Lung microvascular endothelial cell (primary cell): Measurements from ENCODE around the gene CTIF. TPM values are rescaled to one million over a fixed set of nuclear protein-coding genes. Genes with fewer than 3 reads are reported as not detected.

Experiments used
- DNase-seq, 2 donors: peaks; one replicate each; pipeline versions ENCODE4 v3.0.0 to v3.0.0-alpha.2; 2010; ENCODE audit warnings: low read depth in 2 of 2
- total RNA-seq: library from RNA; depleted of rRNA; stranded (reverse); fragments of >200 nt; gene quantifications from 2 replicates; pipeline ENCODE4 v1.2.1, GENCODE V29; 2014

CTIF gene
- total RNA-seq, 1 donor from 2014 or later, result 18.1 TPM

DNA sequence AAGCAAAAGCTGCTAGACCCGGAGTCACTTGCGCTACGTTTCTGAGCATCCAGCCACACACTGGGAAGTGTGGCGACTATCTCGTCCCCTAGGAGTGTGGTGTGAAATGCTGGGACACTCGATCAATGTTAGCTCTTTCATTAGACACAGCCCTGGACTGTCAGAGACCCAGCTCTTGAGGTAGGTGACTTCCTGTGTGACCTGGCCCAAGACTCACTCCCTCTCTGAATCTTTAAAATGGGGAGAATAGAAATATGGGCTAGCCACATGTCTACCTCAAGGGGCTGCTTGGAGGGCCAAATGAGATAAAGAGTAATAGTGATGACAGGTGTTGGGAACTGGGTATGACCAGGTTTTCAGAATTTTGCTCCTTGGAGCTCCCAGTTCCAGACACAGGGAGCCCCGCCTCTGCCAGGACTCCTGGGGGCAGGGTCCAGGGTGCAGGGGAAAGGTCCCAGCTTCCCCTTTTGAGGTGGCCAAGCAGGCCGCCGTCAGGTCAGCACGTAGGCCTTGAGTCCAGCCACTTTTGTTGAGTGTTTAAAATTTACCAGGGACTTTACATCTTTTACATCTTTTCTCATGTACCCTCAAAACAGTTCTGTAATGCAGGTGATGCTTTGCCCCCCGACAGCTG lies 36.0 kb downstream of the CTIF start:
- no peak for DNase-seq

DNA sequence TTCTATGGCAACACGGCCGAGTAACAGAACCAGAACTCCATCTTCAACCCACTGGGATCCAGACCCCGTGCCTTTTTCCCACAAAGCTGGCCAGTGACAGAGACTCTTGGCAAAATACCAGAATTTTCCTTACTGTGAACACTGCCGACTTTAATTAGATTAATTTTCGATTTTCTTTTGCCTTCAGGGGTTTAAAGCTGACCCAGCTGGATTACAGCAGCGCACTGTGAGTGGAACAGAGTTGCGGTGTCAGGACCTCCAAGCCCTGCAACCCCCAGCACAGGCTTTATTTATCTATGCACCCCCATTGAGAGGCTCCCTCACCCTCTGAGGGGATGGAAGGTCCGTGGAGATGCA lies 36.4 kb downstream of the CTIF start:
- DNase-seq, result no peak

DNA sequence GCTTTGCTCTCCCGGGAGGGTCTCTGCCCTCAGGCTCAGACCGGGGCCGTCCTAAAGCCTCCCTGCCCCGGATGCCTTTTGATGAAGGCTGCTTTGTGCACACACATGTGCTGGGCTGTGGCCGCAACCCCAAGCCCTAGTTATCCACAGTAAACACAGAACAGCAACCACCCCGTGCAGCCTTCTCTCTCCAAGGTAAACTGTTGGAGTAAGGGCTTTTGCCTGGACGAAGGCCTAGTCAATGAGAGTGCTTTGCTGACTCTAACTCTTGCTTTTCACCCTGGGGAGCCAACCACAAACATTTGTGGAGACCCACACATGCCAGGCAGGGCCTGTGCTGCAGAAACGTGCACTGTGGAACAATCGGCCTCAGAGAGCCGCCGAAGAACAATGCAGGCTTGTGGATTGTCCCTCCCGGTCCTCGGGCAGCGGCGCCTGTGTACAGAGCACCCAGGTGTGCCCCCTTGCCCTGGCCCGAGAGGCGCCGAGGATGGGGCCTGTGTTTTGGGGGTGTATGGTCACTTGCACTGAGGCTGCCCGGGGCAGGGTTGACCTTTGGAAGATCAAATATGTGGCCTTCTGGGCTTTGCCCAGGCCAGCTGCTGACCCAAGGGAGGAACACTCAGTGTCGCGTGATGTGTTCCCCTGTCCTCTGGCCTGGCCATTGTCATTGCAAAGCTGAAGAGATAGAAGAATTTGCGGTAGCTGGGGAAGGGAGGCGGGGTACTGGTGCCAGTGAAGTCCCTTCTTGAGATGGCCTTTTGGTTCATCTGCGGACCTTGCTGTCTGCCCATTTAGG lies 37.0 kb downstream of the CTIF start:
- DNase-seq, result no peak

DNA sequence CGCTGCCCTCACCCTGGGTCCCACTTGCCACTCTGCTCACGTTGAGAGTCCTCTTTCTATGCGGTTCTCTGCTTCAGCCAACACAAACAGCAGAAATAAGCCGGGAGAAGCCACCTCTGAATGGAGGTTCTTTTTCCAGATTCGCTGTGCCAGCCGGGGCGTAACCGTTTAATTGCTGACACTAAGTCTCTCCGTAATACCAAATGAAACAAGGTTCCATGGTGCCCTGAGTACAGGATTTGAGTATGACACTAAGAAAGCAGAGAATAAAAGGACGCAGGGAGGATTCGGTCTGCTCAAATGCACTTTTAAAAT lies 37.6 kb downstream of the CTIF start:
- no peak for DNase-seq

DNA sequence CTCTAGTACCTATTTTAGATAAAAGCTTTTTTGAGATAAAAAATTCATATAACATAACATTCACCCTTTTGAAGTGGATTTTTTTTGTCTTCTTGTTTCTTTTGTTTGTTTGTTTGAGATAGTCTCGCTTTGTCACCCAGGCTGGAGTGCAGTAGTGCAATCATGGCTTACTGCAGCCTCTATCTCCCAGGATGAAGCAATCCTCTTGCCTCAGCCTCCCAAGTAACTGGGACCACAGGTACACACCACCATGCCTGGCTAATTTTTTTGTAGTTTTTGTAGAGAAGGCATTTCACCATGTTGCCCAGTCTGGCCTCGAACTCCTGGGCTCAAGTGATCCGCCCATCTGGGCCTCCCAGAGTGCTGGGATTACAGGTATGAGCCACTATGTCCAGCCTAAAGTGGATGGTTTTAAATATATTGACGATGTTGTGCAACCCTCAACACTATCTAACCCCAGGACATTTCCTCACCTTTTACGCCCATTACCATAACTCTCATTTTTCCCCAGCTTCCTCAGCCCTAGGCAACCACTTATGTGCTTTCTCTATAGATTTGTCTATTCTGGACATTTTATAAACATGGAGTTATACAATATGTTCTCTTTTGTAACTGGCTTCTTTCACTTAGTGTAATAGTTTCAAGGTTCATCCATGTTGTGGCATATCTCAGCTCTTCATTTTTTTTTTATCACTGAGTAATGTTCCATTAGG lies 38.8 kb downstream of the CTIF start:
- DNase-seq, result no peak

DNA sequence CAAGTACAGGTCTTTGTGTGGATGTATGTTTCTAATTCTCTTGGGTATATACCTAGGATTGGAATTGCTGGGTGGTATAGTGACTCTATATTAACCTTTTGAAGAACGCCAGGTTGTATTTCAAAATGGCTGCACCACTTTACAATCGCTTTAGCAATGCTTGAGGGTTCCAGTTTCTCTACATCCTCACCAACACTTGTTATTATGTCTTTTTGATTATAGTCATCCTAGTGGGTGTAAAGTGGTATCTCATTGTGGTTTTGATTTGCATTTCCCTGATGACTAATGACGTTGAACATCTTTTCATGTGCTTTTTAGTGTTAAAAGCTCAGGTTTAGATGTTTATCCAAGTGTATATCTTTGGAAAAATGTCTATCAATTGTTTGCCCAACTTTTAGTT lies 39.5 kb downstream of the CTIF start:
- DNase-seq, result no peak

DNA sequence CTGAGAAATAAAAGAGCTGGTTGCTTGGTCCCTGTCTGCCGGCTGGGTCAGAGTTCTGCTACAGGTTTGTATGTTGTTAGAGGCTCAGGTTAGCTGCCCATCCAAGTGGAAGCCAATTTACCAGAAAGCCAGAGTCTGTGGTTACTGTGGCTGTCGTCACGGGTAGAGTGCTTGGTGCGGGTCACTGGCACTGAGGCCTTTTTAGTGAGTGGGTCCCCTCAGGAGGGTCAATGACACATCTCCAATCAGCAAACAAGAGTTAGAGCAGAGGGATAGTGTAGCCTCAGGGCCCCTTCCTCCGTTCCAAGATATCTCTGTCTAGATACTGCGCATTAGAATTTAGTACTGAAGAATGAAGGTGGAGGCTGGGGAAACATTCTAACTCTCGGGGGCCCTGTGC lies 41.2 kb downstream of the CTIF start:
- no peak for DNase-seq

DNA sequence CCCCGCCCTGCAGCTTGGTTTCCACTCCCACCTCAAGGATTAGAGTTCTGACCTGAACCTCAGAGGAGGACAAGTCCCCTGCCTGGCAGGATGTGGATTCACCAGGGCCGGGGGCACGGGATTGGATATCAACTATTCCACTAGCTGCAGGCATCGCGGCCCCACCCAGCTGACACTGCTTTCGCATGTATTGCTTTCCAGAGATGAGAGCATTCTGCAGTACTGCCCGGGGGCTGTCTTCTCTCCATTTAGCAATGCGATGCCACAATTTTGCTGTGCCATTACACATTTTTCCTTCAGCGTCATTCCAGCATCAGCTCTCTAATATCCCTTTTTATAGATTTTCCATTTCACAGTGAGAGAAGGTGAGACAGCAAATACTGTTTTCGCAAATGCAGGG lies 42.0 kb downstream of the CTIF start:
- no peak for DNase-seq

DNA sequence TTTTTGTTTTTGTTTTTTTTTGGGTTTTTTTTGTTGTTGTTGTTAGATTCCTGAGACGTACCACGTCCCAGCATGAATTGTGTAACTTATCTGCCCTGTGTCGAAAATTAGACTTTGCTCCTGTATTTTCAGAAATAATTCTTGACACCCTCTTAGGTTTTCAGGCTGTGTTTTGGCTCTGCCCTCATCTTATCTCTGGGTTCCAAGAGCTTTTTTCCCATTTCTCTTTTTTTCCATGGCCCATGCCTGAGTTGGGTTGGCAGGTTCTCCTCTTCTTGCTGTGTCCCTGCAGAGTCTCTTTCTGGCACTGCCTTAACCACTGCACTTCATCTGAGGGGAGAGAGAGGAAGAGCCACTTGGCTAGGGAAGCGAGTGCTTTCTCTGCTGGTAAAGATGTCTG lies 42.4 kb downstream of the CTIF start:
- no peak for DNase-seq

DNA sequence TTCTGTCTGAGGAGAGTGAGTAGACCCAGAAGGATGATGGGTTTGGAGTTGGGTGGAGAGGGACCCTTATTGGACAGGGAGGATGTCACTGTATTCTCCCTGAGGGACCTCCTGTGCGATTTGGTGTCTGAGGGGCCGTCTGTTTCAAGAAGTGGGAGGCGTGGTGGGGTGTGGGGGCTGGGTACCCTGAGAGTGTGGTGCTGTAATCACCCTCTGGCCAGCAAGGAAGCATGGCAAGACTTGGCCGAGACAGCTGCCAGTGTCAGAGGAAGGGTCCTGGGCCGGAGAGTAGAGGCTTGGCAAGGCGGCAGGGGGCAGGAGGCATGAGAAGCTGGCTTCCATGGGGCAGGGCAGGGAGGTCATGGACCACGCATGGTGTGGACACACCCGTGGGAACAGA lies 43.1 kb downstream of the CTIF start:
- DNase-seq, result no peak

DNA sequence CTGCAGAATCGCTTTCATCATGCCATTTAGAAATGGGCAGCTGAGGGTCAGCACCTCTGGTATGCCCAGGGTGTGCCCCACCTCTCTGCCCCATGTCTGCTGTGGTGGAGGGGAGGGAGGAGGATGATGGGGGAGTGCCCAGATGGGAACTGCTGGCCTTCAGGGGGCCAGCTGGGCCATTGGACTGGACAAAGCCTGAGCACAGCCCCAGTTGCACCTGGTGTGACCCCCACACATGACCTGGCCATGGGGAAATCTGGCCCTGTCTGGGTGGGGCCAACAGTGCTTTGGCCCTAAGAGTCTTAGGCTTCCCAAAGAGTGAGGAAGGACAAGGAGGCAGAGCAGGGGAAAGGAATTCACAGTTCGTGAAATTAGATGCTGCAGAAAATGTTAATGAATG lies 44.1 kb downstream of the CTIF start:
- DNase-seq, result no peak

DNA sequence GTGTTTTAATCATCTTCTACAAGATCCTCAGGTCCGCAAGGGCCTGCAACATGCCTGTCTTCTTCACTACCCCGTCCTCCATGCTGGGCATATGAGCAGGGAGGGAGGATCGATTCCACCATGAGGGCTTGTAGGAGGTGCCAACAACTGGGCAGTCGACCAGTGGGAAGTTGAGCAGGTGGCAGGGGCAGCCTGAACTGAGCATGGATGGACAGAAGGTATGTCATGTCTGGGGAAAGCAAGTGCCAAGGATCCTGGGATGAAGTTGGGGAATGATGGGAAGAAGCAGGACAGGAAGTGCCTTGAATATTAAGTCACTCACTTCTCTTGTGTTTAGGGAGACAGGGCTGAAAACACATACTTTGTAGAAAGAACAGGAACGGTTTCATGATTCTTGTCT lies 44.7 kb downstream of the CTIF start:
- DNase-seq, result peak in 1 of 2 donors; percentile 16

DNA sequence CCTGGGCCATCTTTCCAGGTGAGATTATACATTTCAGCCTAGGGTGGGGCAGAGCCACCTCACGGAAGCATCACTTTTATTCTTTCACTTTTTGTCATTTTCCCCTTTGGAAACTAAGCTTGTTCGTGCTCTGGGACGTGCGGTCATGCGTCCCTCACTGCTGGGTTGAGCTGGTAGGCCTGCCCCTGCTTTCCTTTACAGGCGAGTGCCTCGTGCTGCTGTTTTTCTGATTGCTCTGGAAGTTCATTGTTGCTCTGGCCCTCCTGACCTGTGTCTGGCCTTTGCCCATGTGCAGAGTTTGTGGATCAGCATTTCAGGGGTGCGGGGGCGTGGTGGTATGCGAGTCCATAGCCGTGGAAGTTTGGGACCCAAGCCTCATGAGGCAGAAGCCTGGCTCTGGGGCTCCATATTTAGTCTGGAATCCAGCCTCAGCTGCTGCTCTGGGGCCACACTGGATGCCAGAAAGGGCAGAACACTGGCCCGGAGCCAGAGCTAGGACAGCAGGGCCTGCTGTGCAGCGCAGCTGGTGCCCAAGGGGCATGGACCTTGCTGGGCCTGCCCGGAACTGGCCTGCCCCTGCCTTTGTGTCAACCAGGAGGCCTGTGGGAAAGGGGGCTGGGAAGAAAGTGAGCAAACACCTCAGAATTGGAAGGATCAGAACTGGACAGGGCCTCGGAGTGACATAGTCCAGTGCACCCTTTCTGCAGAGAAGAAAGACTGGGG lies 51.1 kb downstream of the CTIF start:
- peak in 1 of 2 donors; percentile 40 for DNase-seq

DNA sequence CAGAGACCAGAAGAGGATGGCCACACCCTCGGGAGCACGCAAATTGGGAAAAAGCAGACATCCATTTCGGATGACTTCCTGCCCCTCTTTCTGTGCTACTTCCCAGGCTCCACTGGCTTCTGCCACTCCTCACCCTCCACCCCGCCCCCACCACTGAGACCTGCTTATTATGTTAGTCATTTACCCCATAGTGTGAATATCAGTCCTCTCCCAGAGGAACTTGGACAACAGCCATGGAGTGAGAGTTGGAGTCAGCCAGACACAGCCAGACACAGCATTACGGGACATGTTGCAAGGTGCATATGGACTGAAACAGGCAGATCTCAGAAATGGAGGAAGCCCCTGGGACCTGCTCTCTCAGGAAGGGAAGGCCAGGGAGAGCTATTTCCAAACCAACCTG lies 51.8 kb downstream of the CTIF start:
- peak; percentile 41 to 62 for DNase-seq

DNA sequence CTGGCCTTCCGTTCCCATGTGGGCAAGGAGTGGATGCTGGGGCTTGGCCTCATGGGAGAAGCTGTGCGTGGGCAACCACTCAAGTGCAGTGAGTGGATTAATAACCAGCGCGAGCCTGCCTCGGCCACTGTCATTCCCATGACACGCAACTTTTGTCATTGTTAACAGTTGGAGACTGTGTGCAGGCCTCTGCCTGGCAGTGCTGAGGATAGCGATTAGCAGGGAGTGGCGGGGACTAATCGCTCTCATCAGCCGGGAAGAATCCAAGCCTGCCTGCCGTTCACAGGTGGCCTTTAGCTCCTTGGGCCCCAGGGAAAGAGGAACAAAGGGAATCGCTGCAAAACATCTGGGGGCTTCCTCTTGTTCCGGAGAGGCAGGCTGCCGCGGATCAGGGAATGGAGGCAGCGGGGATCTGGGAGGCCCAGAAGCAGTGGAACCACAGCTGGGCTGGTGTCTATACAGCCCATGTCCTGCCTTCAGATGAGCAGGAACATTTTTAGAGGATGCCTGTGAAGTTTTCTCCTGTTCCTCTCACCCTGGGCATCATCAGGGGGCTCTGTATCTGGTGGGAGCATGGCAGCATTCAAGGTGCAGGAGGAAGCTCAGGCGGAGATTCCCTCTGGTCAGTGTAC lies 53.8 kb downstream of the CTIF start:
- DNase-seq, result no peak

DNA sequence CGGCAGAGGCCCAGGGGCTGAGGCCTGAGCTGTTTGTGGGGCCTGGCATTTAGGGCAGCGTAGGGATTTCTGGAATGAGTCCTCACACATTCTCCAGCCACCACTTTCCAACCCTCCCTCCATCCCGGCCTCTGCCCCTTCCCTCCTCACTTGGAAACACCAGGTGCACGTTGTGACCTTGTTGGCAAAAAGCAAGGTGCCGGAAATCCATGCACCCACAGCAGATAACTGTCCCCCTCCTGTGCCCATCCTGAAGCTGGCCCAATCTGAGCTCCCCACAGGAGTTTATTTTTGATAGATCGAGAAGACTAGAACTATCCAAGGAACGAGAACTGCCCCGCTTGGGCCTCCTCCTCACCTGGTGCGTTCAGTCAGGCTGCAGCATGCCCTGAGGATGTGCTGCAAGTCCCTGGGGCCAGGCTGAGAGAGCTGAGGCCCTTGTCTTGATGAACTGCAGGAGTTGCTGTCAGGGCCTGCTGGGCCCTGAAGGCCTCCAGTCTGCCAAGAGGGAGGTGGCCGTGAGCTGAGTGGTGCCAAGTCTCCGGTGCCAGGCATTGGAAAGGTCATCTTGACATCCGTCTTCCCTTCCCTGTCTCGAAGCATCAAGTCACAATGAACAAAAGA lies 55.8 kb downstream of the CTIF start:
- no peak for DNase-seq

DNA sequence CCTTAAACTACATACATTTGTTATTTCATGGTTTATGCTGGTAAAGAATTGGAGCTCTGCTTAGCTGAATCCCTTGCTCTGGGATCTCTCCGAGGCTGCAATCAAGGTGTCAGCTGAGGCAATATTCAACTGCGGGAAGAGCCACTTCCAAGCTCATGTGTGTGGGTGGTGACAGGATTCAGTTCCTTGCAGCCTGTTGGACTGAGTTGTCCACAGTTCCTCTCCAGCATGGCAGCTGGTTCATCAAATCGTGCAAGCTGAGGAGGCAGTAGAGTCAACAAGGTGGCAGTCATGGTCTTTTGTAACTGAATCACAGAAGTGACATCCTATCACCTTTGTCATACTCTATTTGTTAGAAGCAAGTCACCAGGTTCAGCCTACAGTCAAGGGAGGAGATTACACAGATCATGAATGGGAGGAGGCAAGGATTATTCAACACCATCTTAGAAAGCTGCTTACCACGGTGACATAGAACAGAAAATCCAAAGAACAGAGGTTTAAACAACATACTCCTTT lies 56.9 kb downstream of the CTIF start:
- no peak for DNase-seq

DNA sequence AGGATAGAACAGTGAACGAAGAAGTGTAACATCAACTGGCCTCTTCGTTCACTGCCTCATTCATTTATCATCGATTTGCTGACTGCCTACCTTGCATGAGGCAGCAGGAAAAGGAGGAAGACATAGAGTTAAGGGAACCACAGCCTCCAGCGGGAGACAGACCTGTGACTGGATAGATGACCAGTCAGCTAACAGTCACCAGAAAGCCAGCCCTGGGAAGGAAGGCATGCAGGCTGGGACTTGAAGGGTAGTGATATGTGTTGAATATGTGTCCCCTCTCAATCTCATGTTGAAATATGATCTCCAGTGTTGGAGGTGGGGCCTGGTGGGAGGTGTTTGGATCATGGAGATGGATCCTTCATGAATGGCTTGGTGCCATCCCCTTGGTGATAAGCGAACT lies 58.3 kb downstream of the CTIF start:
- DNase-seq, result no peak

DNA sequence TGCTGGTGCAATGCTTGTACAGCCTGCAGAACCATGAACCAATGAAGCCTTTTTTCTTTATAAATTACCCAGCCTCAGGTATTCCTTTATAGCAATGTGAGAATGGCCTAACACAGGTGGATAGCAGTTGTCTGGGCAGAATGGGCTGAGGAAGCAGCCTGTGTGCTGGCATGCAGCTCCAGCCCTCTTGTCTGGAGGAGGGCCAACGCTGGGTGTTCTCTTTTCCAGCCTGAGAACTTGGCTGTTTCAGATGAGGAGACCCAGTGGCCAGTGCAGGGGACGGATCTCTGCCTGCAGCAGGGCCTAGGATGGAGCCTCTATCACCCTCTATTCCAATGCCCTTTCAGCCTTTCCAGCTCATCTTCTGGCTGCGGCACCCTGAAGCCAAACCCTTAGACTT lies 58.8 kb downstream of the CTIF start:
- DNase-seq, result no peak

DNA sequence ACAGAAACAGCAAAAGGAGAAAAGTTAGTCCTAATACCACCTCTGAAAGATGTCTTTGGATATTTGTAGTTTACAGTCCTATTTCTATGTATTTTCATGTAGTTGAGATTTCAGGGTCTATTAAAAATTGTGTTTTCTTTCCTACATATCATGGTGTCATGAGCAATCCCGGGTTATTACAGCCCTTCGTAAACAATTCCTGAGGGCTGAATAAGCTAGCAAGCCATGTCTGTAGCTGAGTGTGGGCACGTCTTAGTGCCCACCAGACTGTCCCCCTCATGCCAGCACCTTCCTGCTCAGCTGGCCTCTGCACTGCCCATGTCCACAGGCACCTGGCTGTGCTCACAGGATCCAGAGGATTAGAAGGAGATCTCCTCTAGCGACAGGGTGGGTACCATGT lies 60.6 kb downstream of the CTIF start:
- no peak for DNase-seq

DNA sequence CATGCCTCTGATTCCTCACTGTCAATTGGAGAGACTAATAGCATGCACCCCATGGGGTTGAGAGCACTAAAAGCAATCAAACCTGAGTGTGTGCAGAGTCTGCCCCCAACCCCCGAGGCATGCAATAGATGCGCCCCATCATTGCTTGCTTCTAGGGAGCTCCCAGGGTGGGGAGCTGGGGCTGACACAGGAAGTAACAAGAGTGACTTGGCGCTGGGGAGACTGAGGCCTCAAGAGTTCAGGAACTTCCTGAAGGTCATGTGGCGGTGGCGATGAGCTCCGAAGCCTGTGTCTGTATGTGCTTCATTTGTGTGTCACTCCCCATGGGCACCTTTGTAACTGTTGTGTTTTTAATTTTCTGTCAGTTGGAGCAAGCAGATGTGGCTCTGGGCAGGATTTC lies 61.2 kb downstream of the CTIF start:
- DNase-seq, result no peak
